Right ventricle myocardium superior (tissue), 1 donor: ENCODE data around the gene ZNF593. TPM values are rescaled to one million over a fixed set of nuclear protein-coding genes. Genes with fewer than 3 reads are reported as not detected.

ENCODE experiments used
- ATAC-seq: fragments of 200-7000 bp; cut with Tn5 transposase; one replicate; pipeline ENCODE4 v1.9.1; 2020; ENCODE audit warnings: mild to moderate bottlenecking; ENCODE audit not compliant: poor library complexity
- DNase-seq: peaks from one replicate; pipeline ENCODE4 v3.0.0-alpha.2; 2020
- intact Hi-C: fragments of 100-400 bp; cut with DNase I; formaldehyde crosslinking; loops from one replicate; pipeline ENCODE4 v1.11.2; 2022
- total RNA-seq: library from RNA; stranded (reverse); fragmentation: NEBNext Ultra II Directional; extraction: Animal tissue kit (Norgen Biotek cat#: 25700); gene quantifications from one replicate; pipeline ENCODE4 v1.2.1, GENCODE V29; 2021
- donor health status: DM: no; HTN: yes; CAD: no; lungs with severe emphysema.

Gene ZNF593
- total RNA-seq, 1 donor from 2014 or later: 14.1 TPM

- ATAC-seq (peak; percentile 37), DNase-seq (peak; percentile 61)
- intact Hi-C loops: loop anchor here (5.0 kb wide), 1 partner anchor 127 kb away; no protein-coding TSS in a partner anchor
Observed at GRCh38 chr1:26164036-26164860, 5.5 kb upstream of the ZNF593 start.

DNA sequence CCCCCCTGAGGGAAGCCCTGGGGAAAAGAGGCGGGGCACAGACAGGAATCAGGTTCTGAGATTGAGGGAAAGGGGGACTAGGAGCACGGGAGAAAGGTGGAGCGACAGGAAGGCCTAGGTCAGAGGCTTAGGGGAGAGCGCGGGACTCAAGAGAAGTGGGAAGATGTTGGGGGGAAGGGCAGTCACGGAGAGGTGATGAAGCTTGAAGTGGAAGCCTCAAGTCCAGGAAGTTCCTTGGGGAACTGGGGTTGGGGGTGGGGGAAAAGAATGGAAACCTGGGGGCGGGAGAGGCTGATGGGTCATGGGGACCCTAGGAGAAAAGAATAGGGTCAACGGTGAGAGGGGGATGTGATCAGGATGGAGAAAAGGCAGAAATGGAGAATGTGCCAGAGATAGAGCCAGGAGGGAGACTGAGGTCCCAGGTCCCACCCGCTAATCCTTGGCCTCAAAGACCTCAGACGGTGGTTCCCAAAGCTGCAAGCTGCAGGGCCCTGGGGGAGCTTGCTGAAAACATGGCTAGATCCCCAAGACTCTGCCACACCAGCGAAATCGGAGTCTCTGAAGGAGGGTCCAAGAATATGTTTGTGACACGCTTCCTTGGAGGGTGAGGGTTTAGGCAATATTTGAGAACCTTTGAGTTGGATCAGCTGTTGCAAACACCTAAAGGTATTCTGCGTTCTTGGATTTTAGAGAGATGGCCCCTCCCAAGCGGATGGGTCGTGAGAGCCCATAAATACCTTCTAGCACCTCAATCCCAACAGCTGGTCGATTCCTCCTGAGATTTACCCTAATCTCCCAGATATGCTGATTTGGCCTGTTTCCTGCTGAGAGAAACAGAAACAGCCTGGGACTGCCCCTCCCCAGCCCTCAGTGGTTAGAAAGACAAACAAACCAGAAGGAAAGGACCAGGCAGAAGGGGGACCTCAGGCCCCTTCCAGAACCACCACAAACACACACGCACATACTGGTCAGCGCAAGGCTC is 4.6 kb upstream of the ZNF593 start:
- intact Hi-C loops: loop anchor here (5.0 kb wide), 2 partner anchors 62 to 128 kb away; no protein-coding TSS in a partner anchor
- no peak for ATAC-seq
- peak; percentile 22 for DNase-seq

DNA sequence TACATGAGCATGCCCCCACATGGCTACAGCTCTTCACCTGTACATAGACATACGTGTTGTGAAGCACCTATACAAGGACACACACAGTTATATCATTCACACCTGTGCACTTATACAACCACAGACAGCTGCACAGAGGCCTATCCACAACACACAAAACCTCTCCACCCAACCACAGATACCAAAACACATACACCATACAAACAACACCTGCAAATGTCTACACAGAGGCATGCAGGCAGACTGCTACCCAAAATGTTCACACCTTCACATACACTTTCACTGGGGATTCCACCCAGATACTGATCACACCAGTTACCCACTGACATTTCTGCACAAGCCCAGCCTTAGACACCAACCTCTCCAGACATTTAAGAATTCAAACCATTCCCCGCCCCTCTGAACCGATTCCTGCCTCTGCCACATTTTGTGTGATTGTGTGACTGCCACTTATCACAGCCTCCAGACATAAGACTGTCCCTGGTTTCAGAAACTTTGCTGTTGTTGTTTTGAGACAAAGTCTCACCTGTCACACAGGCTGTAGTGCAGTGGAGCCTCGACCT is 2.9 kb upstream of the ZNF593 start:
- peak; percentile 3 for DNase-seq
- intact Hi-C loops: loop anchor here (5.0 kb wide), 1 partner anchor 61 kb away; no protein-coding TSS in a partner anchor
- no peak for ATAC-seq

DNA sequence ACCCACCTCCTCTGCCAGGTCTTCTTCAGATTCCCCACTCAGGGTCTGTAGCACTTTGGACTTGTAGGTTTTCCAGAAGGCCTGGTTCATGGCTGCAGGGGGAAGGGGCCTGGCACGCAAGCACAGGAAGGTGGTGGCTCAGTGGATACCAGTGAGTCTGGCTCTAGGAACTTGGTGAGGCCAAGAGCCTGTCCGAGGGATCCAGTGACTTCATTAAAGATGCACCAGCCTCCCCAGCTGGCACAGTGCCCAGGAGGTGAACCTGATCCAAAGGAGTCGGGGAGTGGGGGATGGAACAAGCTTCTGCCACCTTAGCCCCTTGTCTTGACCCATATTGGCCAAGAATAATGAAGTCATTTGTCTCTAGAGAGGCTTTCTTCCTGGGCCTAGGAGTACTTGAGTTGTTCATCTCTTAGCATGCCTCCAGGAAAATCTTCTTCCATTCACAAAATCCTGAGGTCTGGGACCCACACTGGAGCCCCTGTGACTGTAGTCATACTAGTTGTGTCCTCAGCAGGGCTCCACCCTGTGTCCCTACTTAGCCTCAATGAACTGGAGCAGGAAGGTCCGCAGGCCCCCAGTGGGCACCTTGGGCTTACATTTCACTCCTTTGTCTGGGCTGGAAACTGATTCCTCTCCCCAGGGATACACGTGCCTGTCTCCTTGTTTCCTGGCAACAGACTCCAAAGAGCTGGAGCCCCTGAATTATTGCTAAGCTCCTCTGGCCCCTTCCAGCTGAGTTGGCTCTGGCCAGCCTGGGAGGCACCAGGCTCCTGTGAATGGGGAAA is 1.1 kb upstream of the ZNF593 start, which contains the start of gene C1orf232:
Gene C1orf232, minus strand, starts transcription at position 554 of the 788 bp plus-strand sequence. Its CDS starts 464 bp downstream, at position 90.
- DNase-seq: no peak
- intact Hi-C loops: loop anchor here (5.0 kb wide), 1 partner anchor 59 kb away; no protein-coding TSS in a partner anchor
- no peak for ATAC-seq

GRCh38 chr1:26169198-26169554 is 532 bp upstream of the ZNF593 start:
- DNase-seq (no peak), ATAC-seq (no peak)
- intact Hi-C loops: loop anchor here (5.0 kb wide), 1 partner anchor 58 kb away; no protein-coding TSS in a partner anchor

- intact Hi-C loops: no loop called here
- DNase-seq (no peak), ATAC-seq (no peak)
Observed at GRCh38 chr1:26170472-26170821, 739 bp downstream of the ZNF593 start.

DNA sequence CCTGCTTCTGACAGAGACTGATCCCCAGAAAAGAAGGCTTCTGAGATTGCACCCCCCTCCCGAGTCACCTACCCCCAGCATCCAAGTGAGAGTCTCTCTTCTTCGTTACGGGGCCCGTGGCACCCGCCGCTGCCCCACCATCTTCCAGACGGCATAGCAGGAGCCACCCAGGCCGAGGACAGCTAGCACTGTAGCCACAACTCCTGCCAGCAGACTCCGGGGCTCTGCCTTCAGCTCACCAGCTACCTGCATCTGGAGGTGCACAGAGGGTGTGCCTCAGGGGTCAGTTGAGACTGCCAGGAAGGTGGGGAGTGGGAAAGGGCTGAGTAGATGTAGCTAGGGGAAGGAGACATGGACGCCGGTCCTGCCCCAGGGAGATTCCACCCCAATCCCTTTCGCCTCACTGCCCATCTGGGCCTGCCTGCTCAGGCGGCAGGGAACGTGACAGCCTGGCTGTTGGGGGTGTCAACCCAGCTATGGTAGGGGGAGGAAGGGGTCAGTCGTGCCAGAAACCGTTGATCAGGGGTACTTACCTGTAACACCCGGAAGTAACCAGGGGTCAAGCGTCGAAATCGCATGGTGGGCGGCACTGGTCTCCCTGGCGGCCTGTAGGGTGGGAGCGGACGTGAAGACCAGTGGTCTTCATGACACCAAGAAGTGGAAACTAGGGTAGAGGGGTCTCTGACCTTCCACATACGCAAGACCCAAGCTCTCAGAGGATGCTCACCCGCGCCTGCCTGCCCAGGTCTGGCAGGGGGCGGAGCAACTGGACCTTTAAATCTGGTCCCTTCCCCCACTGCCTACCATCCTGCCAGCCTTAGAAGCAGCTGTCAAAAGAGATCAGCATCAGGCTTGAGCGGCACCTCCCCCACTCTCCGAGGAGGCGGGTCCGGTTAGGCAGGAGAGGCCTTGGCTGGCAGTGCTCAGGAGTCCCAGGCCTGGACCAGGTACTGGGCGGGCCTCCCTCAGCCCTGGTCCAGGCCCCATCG is 1.7 kb downstream of the ZNF593 start, which contains the start of gene ZNF593OS:
Gene ZNF593OS, minus strand, starts transcription at position 749 of the 989 bp plus-strand sequence. Its CDS starts 171 bp downstream, at position 578.
- ATAC-seq (no peak), DNase-seq (no peak)
- intact Hi-C loops: no loop called here

DNA sequence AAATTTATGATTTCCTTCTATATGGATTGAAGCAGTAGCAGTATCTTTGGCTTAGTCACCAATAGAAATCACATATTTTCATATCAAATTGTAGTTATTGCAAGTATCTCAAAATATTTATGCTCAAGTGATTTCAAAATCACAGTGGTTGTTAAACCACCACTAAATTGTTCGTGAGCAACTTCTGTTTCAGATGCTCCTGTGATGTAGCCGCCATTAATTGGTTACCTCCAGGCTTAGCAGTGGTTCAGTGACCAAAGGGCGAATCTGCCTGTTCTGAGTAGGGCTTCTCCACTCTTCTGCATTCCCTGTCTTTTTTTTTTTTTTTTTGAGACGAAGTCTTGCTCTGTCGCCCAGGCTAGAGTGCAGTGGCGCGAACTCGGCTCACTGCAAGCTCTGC is 5.6 kb downstream of the ZNF593 start:
- DNase-seq: no peak
- intact Hi-C loops: no loop called here
- no peak for ATAC-seq

GRCh38 chr1:26177182-26177684 is 7.5 kb downstream of the ZNF593 start, which contains the start of gene CNKSR1:
Gene CNKSR1 (plus strand): TSS chr1:26177491. CDS start chr1:26177548, 57 bp downstream.
- ATAC-seq (peak; percentile 45), DNase-seq (no peak)
- intact Hi-C loops: no loop called here

DNA sequence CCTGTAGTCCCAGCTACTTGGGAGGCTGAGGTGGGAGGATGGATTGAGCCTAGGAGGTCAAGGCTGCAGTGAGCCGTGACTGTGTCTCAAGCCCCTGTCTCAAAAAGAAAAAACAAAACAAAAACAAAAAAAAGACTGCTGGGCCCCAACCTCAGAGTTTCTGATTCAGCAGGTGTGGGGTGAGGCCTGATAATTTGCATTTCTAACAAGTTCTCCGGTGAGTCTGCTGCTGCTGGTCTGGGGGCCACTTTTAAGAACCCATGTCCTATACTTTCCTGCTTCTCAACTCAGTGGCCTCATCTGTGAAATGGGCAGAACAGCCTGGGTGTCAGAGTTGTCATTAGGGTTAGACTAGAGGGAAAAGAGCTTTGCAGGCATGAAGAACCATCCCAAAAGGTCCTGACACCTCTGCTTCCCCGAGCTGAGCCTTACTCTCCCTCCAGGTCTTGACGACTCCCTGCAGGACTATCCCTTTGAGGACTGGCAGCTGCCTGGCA is 10.3 kb downstream of the ZNF593 start:
- intact Hi-C loops: loop anchor here (10.0 kb wide), 1 partner anchor 145 kb away; no protein-coding TSS in a partner anchor
- DNase-seq: no peak
- no peak for ATAC-seq

- DNase-seq: no peak
- no peak for ATAC-seq
- intact Hi-C loops: loop anchor here (10.0 kb wide), 1 partner anchor 143 kb away; no protein-coding TSS in a partner anchor
Observed at GRCh38 chr1:26181586-26182382, 12.1 kb downstream of the ZNF593 start.

- ATAC-seq (no peak), DNase-seq (no peak)
- intact Hi-C loops: loop anchor here (10.0 kb wide), 1 partner anchor 142 kb away; no protein-coding TSS in a partner anchor
Observed at GRCh38 chr1:26182383-26182696, 12.6 kb downstream of the ZNF593 start.

DNA sequence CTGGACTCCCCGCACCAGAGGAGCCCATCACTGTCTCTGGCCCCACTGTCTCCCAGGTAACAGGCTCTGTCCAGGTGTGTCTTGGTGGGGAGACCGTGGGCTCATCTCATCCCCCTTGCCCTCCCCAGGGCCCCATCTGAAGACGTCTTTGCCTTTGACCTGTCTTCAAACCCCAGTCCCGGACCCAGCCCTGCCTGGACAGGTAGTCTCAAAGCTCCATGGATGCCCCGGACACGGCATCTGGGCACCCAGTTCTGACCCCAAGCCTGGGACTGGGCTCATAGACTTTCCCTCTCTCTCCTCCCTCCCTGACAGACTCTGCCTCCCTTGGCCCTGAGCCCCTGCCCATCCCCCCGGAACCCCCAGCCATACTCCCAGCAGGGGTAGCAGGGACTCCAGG is 14.4 kb downstream of the ZNF593 start:
- no peak for ATAC-seq
- intact Hi-C loops: loop anchor here (10.0 kb wide), 1 partner anchor 141 kb away; no protein-coding TSS in a partner anchor

DNA sequence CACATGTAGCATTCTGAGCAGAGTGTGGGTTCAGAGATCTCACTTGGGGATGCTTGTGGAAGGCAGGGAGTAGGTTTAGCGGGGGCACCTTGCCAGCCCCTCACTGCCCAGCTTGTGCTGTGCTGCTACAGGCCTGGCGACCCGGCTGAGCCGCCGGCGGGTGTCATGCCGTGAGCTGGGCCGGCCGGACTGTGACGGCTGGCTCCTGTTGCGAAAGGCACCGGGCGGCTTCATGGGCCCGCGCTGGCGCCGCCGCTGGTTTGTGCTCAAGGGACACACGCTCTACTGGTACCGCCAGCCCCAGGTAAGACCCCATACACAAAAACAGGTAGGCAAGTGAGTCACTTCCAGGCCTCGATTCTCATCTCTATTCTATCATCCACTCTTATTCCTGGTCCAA is 15.2 kb downstream of the ZNF593 start:
- DNase-seq: no peak
- no peak for ATAC-seq
- intact Hi-C loops: loop anchor here (10.0 kb wide), 1 partner anchor 140 kb away; no protein-coding TSS in a partner anchor

More for the DNA sequence above, 14.4 kb downstream of the ZNF593 start:
- DNase-seq: no peak

DNA sequence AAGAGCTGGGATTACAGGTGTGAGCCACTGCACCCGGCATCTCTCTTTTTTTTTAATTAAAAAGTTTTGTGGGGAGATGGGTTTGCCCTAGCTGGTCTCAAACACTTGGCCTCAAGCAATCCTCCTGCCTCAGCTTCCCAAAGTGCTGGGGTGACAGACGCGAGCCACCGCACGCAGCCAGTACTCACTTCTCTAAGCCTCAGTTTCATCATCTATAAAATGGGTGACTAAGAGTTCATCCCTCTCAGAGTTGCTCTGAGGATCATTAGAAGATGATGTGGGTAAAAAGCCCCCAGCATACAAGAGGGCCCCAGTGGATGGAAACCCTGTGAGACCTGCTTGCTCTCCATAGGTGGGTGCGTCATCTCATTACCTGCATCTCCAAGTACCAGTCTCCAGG is 18.2 kb downstream of the ZNF593 start:
- intact Hi-C loops: loop anchor here (10.0 kb wide), 1 partner anchor 137 kb away; no protein-coding TSS in a partner anchor
- DNase-seq: no peak
- no peak for ATAC-seq
